NCI-H1092 treated with DMSO at 0.1 percent for 48 hours (cell line): ENCODE results near the gene PAXX.
"Not testable (repeated sequence)": the region's sequence is repeated elsewhere in the genome, so short reads cannot be mapped to it uniquely, and the experiment has no call there.

Experiments
- DNase-seq: peaks from one replicate; lab custom pipeline; 2025; lab: John Stamatoyannopoulos, UW

Gene PAXX

DNA sequence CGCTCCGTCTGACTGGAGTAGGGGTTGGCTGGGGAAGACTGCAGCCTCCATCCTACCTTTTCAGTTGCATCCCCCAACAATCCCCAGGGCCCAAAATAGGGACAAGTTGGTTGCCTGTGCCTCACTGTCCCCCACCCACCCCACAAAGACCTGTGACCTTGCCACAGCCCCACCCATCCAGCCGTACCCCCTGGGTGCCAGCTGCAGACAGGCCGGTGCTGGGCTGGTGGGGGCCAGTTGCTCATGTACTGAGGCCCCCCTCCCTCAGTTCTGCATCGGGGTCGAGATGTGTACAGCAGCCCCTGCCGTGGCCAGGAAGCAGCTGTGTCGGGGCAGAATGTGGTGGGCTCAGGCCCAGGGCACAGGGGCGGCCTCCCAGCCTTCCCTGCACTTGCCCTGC, 9.1 kb upstream of the PAXX start:
- DNase-seq: no peak

DNA sequence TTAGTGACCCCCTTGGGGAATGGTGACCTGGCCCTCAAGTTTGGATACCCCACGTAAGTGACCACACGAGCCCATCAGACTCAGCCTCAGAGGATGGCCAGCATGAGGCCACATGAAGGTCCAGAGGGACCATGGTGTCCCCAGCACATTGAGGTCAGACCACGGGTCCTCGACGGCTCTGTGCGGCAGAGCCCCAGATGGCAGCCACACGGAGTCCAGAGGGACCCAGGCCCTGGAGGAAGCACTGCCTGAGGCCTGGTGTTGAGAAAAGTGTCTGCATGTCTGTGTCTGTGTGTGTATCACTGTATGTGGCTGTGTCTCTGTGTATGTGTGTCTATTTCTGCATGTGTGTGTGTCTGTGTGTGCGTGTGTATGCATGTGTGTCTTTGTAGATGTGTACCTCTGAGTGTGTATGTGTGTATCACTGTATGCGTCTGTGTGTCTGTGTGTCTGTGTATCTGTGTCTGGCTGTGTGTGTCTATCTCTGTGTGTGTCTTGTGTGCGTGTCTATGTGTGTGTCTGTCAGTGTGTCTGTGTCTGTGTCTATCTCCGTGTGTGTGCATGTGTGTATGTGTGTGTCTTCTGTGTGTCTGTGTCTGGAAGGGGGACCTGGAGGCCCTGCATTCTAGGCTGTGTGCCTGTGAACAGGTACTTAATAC, 8.4 kb upstream of the PAXX start:
- no peak for DNase-seq

- no peak for DNase-seq
These were observed 7.7 kb upstream of the PAXX start for GRCh38 chr9:136984464-136985026.

- DNase-seq: no peak
These were observed 7.1 kb upstream of the PAXX start for GRCh38 chr9:136985027-136985602.

GRCh38 chr9:136985853-136986252, 6.4 kb upstream of the PAXX start:
- no peak for DNase-seq

DNA sequence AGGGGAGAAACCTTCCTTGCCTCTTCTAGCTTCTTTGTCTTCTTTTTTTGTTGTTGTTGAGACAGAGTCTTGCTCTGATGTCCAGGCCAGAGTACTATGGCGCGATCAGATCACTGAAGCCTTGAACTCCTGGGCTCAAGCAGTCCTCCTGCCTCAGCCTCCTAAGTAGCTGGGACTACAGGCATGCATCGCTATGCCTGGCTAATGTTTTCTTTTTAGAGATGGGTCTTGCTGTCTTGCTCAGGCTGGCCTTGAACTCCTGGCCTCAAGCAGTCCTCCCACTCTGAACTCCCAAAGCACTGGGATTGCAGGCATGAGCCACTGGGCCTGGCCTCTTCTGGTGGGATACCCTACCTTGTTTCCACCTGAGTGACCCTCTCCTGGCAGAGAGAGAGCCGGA, 3.4 kb upstream of the PAXX start:
- DNase-seq: no peak

- DNase-seq: no peak
These were observed 1.8 kb upstream of the PAXX start for GRCh38 chr9:136990242-136990911.

DNA sequence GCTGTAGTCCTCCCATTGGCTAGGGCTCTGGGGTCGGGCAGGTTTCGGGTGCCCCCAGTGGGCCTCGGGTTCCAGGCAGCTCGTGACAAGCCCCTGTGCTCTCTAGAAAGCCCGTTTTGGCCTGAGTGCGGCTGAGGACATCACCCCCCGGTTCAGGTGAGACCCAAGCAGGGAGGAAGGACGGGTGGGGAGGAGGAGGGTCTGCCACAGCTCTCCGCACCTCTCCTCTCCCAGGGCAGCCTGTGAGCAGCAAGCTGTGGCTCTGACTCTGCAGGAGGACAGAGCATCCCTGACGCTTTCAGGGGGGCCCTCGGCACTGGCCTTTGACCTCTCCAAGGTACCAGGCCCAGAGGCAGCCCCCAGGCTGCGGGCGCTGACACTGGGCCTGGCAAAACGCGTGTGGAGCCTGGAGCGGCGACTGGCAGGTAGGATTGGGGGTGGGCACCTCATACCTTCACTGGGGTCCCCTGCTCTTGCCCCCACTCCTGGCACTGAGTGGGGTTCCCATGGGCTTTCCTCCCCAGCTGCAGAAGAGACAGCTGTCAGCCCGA, 672 bp downstream of the PAXX start:
- no peak for DNase-seq

DNA sequence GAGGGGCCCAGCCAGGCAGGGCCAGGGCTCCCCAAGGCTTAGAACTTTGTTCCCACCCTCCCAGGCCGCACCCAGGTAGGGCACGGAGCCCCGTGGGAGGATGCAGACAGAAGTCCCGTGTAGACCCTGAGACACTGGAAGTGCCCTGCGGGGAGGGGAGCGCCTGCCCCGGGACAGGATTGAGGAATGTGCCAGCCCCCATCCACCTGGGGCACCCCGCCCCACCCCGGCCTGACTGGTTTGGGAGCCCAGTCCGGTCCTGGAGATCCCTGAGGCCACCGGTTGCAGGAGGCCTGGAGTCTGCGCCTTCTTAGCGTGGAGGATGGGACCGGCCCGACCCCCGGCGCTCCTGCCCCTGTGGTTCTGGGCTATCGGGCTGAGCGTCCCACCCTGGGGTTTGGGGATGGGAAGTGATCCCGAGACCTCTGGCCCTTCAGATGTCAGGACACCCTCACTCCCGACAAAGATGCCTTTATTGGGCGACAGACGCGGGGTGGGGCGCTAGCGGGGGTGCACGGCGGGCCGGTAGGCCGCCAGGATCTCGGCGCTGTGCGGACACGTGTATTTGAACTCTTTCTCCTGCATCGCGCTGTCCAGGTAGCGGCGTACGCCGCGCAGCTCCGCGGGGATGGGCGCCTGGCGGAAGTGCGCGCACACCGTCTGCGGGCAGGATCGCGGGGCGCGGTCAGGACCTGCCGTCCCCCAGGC, 2.1 kb downstream of the PAXX start:
- DNase-seq: no peak

DNA sequence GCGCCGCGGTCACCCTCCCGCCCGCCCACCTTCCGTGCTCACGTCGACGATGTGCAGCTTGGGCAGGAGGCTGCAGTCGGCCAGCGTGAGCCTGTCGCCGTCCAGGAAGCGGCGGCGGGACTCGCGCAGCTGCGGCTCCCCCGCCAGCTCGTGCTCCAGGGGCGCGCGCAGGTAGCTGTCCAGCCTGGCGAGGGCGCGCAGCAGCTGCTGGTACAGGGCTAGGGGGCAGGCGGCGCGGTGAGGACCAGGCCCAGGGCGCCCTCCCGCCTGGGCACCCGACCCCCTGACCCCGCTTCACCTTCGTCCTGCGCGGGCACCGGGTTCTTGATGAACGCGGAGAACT, 2.6 kb downstream of the PAXX start:
- no peak for DNase-seq

GRCh38 chr9:136995362-136995761, 3.1 kb downstream of the PAXX start:
- no peak for DNase-seq

DNA sequence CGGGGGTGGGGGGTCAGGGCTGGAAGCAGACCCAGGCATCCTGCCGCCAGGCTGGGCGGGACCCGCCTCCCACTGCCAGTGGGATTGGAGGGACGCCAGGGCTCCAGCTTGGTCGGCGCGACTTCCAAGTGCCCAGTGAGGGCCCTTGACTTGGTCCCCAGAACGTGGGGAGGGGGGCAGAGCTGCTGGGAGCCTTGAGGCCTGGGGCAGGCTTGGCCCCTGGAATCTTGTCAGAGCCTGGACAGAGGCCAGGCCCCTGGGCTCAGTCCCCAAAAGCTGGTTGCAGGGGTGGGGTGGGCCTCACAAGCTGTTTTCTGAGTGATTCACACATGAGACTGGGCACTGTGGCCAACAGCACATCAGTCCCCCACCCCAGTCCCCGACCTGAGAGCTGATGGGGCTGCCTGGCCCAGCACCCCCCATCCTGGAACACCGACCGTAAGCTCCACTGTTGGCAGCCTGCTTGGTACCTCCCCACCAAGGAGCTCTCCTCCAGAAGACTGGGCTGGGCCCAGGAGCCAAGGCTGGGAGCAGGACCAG, 3.6 kb downstream of the PAXX start:
- peak; percentile 22 for DNase-seq

GRCh38 chr9:136996361-136997292, 4.4 kb downstream of the PAXX start, which contains the start of gene CLIC3:
CLIC3 (minus strand) TSS chr9:136996568; CDS start chr9:136996543, 25 bp downstream.
- DNase-seq: no peak

DNA sequence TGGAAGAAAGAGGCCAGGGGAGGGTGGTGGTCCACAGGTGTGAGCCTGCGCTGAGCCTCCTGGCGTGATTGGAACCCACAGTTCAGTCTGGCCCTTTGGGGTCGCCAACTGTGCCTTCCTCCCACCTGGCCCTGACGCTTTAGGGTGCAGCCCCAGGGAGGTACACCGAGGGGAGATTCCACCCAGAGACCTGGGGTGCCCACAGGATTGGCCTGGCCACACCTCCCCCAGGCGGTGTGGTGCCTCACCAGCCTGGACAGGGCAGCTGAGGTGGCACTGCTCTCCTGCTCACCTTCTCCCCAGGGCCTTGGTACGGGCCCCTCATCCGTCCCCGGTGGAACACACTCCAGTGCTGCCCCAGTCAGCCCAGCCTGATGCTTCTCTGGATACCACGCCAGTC, 5.1 kb downstream of the PAXX start:
- DNase-seq: no peak

DNA sequence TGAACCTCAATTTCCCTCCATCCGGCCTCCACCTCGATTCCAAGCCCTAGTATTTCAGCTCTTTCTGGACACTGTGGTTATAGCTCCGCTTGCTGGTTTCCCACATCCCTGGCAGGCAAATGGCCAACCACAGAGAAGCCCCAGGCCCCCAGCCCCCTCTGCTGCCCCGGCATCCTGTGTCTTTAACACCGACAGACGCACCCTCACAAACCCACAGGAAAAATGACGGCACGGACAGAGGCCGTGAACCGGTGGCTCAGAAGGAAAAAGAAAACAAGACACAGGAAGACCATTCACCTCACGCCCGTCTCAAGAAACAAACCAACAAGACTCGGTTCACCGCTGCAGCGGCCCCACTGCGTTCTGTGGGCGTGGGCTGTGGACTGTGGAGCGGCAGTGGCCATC, 5.6 kb downstream of the PAXX start:
- no peak for DNase-seq

GRCh38 chr9:137000177-137000930, 8.1 kb downstream of the PAXX start:
- DNase-seq: no peak

DNA sequence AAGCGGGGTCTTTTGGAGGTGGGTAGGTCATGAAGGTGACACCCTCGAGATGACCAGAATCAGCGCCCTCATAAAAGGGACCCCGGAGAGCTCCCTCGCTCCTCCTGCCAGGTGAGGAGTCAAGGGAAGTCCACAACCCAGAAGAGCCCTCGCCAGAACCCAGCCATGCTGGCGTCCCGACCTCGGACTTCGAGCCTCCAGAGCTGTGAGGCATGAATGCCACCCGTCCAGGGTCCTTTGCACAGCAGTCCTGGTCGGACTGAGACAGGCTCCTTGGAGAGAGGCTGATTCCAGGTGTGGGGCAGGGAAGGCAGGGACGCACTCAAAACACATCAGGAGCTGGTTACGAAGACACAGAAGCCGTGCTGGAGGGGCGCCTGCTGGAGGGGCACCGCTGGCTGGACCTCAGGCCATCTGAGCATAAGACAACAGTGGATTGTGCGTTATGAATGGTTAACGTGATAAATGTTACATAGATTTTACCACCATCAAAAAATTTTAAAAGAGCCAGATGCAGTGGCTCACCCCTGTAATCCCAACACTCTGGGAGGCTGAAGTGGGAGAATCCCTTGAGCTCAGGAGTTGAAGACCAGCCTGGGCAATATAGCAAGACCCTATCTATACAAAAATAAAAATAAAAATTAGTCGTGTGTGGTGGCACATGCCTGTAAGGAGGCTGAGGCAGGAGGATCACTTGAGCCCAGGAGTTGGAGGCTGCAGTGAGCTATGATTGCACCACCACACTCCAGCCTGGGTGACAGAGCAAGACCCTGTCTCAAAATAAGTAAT, 9.8 kb downstream of the PAXX start:
- DNase-seq: no peak

DNA sequence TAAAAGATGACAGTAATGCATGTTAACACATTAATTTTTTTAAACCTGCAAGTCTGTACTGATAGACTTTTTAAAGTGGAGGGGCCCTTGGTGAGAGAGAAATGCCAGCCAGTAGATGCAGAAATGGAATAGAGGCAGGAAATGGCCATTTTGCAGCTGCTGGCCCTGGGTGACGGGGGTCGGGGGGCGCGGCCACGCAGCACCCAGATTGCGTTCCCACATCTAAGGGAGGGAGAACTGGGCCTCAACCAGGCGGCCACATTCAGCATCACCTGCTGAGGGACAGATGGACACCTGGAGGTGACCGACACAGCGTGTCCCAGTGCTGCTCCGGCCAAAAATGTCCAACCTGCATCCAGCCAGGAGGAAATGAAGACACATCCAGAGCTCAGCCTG, 10.4 kb downstream of the PAXX start:
- no peak for DNase-seq

- not testable (repeated sequence) for DNase-seq
These were observed 12.1 kb downstream of the PAXX start for GRCh38 chr9:137004285-137004684.
